Body of pancreas (tissue), 4 donors: ENCODE data around the gene ERC1.

Experiments used
- CTCF ChIP-seq, 7 experiments: fragments of 450-650 bp in 4 of 7; fragments of 200-600 bp in 3 of 7; sonication (generic) in 3 of 7; IDR thresholded peaks; one replicate each; pipeline ENCODE4 v1.5.1; 2016 to 2019; ENCODE audit warnings: antibody characterized with exemption in 7 of 7
- POLR2A ChIP-seq, 3 donors: fragments of 450-650 bp; IDR thresholded peaks; one replicate each; pipeline ENCODE4 v1.6.1; 2016; ENCODE audit warnings: antibody characterized with exemption in 3 of 3, mild to moderate bottlenecking in 2 of 3

DNA sequence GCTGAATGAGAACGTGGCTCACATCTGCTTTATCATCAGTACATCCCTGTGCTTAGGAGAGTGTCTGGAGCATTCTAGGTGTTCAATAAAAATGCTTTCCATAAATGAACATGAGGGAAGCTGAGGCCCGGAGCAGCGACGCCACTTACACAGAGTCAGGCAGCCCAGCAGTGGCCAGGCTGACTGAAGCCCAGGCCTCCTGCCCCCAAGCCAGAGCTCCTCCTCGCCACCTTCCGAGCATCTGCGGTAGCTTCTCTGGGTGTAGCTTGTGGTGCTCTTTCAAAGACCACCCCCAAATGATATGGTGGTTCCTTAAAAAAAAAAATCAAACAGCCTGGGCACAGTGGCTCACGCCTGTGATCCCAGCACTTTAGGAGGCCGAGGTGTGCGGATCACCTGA lies 514.6 kb downstream of the ERC1 start:
- TF ChIP-seq CTCF (IDR thresholded peaks at IDR 0.05): no peak
- no peak for TF ChIP-seq POLR2A (IDR thresholded peaks at IDR 0.05)
